Measurements from ENCODE around the gene SNAP29. TPM values are rescaled to one million over a fixed set of nuclear protein-coding genes. Genes with fewer than 3 reads are reported as not detected.

The SNAP29 gene
- total RNA-seq, 1 donor from 2014 or later: 18.3 TPM

GRCh38 chr22:20877715-20878114, 18.9 kb downstream of the SNAP29 start:
- Histone ChIP-seq H3K27me3 (ENCODE audit: control insufficient read depth, insufficient read depth, low read length) (no peaks in the 10 kb centered on the region), H3K4me3 (ENCODE audit: low read depth, low read length) (no peak overlapping the region), H3K36me3 (ENCODE audit: control insufficient read depth, insufficient read depth, low read length) (no peaks in the 10 kb centered on the region)
- DNase-seq (ENCODE audit: low read depth): no peak
- TF ChIP-seq CTCF (IDR thresholded peaks at IDR 0.05; ENCODE audit: insufficient read depth, low read length, poor library complexity, severe bottlenecking): no peak

- no peak for DNase-seq (ENCODE audit: low read depth)
- H3K27me3 ChIP-seq (ENCODE audit: control insufficient read depth, insufficient read depth, low read length): no peaks in the 10 kb centered on the region
- no peak overlapping the region for H3K4me3 ChIP-seq (ENCODE audit: low read depth, low read length)
- no peaks in the 10 kb centered on the region for H3K36me3 ChIP-seq (ENCODE audit: control insufficient read depth, insufficient read depth, low read length)
- no peak for TF ChIP-seq CTCF (IDR thresholded peaks at IDR 0.05; ENCODE audit: insufficient read depth, low read length, poor library complexity, severe bottlenecking)
Measured at GRCh38 chr22:20881231-20881630, 22.4 kb downstream of the SNAP29 start.

DNA sequence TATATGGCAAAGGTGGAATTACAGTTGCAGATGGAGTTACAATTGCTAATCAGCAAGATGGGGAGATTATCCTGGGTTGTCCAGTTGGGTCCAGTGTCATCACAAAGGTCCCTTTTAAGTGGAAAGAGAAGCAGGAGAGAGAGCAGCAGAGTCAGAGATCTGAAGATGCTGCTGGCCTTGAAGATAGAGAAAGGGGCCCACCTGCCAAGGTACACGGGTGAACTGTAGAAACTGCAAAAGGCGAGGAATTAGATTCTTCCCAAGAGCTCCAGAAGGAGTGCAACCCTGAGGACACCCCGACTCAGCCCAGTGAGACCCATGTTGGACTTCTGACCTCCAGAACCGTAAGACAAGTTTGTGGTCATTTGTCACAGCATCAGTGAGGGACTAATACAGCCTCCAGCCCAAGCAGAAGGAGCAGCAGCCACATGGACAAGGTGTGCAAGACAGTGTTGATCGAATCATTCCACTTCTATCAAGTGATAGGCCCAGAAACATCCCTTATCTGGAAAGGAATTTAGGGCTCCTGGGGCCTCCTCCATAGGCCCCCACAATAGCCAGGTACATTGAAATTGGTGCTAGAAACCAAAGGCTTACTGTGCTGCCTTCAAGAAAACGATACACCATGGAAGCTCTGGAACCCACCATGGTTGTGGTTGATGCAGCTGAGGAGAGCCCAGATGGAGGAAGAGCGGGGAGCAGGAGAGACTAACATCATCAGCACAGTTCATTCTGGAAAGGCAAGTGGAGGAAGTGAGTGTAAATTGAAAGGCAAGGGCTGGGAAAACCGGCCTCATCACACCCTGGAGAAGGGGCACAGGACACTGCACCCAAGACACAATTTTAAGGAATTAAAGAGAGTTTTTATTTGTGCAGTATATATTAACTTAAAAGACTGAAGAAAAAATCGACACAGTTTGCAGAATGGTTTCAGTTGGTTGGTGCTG, 23.3 kb downstream of the SNAP29 start:
- no peak for DNase-seq (ENCODE audit: low read depth)
- no peak for TF ChIP-seq CTCF (IDR thresholded peaks at IDR 0.05; ENCODE audit: insufficient read depth, low read length, poor library complexity, severe bottlenecking)
- no peak overlapping the region for H3K4me3 ChIP-seq (ENCODE audit: low read depth, low read length)
- H3K27me3 ChIP-seq (ENCODE audit: control insufficient read depth, insufficient read depth, low read length): no peaks in the 10 kb centered on the region
- no peaks in the 10 kb centered on the region for H3K36me3 ChIP-seq (ENCODE audit: control insufficient read depth, insufficient read depth, low read length)

DNA sequence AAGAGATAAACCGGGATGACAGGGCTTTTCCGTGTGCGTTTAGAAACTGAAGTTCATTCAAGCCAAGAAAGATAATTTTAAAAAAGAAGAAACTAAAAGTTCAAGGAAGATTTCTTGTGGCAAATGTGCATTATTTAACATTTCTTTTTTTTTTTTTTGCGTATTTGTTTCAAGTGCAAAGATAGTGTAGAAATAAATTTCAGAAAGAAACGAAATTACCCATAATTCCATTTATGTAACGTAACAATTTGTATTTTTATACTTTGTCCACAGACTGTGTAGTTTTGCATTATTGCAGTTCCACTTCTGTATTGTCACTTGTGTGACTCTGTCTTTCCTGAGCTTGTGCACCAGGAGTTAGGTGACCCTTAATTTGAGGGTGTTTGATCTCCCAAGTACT, 24.0 kb downstream of the SNAP29 start:
- H3K27me3 ChIP-seq (ENCODE audit: control insufficient read depth, insufficient read depth, low read length): no peaks in the 10 kb centered on the region
- H3K4me3 ChIP-seq (ENCODE audit: low read depth, low read length): no peak overlapping the region
- no peak for TF ChIP-seq CTCF (IDR thresholded peaks at IDR 0.05; ENCODE audit: insufficient read depth, low read length, poor library complexity, severe bottlenecking)
- no peaks in the 10 kb centered on the region for H3K36me3 ChIP-seq (ENCODE audit: control insufficient read depth, insufficient read depth, low read length)
- no peak for DNase-seq (ENCODE audit: low read depth)

DNA sequence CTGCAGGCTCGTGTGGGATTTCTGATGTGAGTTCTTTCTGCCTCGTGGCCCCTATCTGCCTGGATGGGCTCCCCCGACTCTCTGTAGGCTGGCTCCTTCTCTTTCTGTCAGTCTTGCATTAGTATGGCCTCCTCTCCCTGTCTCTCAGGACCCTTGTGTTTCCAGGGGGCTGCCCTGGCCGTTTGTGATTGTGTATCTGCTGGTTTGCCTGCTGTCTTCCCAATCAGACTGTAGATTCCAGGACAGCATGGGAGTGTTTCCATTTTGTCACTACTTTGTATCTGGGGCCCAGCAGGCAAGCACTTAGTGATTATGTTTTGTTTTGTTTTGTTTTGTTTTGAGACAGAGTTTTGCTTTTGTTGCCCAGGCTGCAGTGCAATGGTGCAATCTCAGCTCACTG, 25.6 kb downstream of the SNAP29 start:
- Histone ChIP-seq H3K27me3 (ENCODE audit: control insufficient read depth, insufficient read depth, low read length) (no peaks in the 10 kb centered on the region), H3K36me3 (ENCODE audit: control insufficient read depth, insufficient read depth, low read length) (no peaks in the 10 kb centered on the region), H3K4me3 (ENCODE audit: low read depth, low read length) (no peak overlapping the region)
- no peak for DNase-seq (ENCODE audit: low read depth)
- TF ChIP-seq CTCF (IDR thresholded peaks at IDR 0.05; ENCODE audit: insufficient read depth, low read length, poor library complexity, severe bottlenecking): no peak
